Cardiac fibroblast (primary cell): ENCODE measurements around the gene ZNF536.
"Not testable (repeated sequence)": the region's sequence is repeated elsewhere in the genome, so short reads cannot be mapped to it uniquely, and the experiment has no call there.

Experiments
- DNase-seq, 2 donors: peaks; one replicate each; pipeline versions ENCODE4 v3.0.0 to v3.0.0-alpha.2; 2010; ENCODE audit warnings: low read depth in 2 of 2
- H3K4me3 ChIP-seq, 2 donors: replicated peaks in 1 of 2; 1 replicate in 1 of 2; 2 replicates in 1 of 2; pipeline ENCODE4 v1.5.1; 2011; ENCODE audit warnings: low read depth in 2 of 2, low read length in 2 of 2, mild to moderate bottlenecking in 2 of 2, moderate library complexity in 1 of 2
- TF ChIP-seq, protein P1 (sequence below): IDR thresholded peaks from one replicate; pipeline ENCODE4 v1.5.1; 2011; ENCODE audit warnings: low read depth, mild to moderate bottlenecking, low read length, inconsistent platforms

Gene ZNF536

DNA sequence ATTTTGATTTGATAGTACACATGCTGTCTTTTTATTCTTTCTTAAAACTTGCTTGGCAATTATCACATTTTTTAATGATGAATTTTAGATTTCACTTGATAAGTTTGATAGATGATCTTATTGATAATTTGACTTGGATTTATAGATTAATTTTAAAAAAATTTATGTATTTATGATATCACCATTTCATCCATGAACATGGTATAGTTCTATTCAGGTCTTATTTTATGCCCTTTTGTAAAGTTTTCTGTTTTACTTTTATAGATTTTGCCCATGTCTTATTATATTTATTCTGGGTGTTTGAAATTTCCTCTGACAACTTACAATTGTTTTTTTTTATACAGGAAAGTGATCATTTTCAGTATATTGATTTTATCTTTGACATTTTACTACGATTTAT lies 39.5 kb downstream of the ZNF536 start:
- no peak overlapping the region for H3K4me3 ChIP-seq
- TF ChIP-seq, protein P1, sequence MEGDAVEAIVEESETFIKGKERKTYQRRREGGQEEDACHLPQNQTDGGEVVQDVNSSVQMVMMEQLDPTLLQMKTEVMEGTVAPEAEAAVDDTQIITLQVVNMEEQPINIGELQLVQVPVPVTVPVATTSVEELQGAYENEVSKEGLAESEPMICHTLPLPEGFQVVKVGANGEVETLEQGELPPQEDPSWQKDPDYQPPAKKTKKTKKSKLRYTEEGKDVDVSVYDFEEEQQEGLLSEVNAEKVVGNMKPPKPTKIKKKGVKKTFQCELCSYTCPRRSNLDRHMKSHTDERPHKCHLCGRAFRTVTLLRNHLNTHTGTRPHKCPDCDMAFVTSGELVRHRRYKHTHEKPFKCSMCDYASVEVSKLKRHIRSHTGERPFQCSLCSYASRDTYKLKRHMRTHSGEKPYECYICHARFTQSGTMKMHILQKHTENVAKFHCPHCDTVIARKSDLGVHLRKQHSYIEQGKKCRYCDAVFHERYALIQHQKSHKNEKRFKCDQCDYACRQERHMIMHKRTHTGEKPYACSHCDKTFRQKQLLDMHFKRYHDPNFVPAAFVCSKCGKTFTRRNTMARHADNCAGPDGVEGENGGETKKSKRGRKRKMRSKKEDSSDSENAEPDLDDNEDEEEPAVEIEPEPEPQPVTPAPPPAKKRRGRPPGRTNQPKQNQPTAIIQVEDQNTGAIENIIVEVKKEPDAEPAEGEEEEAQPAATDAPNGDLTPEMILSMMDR = no peak
- no peak for DNase-seq

DNA sequence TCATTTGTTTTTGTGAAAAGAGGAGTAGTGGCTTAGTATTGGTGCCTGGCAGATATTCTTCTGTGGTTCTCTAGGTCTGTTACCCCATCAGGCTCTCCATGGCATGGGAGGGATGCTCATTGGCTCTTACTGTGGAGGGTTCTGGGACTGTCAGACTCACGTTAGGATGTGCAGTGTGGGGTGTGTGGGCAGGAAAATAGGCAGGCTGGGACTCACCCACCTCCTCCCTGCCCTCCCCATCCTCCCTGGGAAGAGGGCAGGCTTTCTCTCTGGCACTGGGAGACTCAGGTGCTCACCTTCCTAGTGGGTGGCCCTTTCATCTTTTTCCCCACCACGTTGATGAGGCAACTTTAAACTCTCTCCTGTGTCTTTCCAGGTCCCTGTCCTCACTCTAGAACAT lies 44.2 kb downstream of the ZNF536 start:
- H3K4me3 ChIP-seq = no peak overlapping the region
- TF ChIP-seq, protein P1 = no peak
- no peak for DNase-seq

DNA sequence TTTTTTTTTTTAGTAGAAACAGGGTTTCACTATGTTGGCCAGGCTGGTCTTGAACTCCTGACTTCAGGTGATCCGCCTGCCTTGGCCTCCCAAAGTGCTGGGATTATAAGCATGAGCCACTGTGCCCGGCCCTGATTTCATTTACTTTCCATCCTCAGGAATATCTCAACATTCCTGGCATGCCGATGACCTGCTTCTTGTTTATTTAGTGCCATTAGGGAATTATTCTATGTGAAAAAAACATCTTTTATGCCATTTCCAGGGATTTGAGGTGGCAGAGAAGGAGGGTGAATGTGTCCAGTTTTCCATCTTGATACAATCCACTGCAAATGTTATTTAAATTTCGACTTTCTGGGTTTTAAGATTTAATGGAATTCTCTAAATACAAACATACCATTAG lies 45.0 kb downstream of the ZNF536 start:
- not testable (repeated sequence) for DNase-seq, H3K4me3 ChIP-seq

DNA sequence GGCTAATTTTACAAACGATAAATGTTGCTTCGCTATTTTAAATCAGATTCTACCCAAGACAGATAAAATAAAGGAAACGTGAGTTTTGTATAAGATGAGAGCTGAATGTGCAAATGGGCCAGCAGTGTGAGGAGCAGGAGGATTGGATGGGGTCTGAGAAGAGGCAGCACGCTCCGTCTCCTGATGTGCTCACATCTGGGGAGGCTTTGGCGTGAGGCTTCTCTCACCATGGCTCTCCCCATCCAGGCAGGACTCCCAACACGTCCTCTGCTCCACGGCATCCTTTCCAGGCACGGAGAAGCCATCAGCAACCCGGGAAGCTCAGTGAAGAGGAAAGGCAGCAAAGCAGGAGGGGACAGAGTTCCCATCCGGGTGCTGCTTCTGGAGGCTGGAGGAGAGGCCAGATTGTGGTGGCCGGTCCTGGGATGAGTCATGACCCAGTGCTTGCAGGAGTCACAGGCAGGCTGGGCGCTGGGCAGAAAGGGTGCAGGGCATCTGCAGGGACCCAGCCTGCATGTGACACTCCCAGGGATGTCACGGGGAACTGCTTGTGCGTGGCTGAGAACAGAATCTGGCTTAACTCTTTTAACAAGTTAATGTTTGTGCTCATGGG lies 47.5 kb downstream of the ZNF536 start:
- no peak for DNase-seq
- no peak overlapping the region for H3K4me3 ChIP-seq
- TF ChIP-seq, protein P1 = no peak

DNA sequence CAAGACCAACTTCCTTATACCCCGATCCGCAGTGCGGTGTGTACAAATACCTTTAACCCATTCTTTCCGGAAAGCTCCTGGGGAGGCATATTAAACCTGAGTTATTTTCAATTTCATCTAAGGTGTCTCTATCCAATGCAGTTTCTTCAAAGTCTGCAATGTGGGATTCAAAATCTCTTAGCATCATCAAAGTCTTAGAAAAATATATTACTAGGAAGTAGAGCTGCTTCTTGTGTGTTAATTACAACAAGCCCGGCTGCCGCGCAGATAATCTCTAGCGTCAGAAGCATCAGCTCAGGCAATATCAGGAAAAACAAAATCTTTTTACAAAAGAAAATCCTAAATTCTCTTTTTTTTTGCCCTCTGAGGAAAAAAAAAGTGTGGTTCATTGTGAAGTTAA lies 48.1 kb downstream of the ZNF536 start:
- DNase-seq = no peak
- TF ChIP-seq, protein P1 = no peak
- H3K4me3 ChIP-seq = no peak overlapping the region

DNA sequence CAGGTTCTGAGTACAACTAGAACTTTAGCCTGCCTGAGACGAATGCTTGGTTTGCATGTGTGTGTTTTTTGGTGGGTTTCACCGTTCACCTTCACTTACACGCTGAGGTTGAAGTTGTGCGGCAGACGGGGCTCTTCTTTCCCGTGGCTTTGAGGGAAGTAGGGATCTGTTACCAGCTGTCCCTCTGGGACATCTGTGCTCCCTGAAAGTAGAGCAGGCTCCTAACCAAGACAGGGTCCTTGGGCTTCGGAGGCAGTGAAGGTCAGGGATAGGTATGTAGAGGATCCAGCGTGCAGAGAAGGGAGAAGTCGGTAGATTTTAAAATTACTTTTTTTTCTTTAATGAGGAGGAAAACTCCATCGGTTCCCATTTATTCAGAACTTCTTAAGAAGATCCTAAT lies 48.7 kb downstream of the ZNF536 start:
- no peak overlapping the region for H3K4me3 ChIP-seq
- no peak for DNase-seq
- TF ChIP-seq, protein P1 = no peak

DNA sequence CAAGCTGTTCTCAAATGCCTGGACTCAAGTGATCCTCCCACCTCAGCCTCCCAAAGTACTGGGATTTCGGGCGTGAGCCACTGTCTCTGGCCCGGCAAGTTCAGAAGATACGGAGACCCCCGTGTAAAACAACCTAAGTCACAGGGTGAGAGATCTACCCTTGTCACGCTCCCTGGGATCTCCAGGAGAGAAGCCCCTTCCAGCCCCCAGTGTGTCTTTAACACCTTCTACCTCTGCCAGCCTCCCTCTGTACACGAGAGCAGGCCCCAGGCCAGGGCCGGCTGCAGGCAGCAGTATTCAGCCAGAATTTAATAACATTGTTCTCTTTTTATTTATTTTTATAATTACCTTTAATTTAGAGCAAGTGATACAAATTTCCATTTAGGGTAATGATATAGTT lies 49.4 kb downstream of the ZNF536 start:
- TF ChIP-seq, protein P1 = no peak
- H3K4me3 ChIP-seq = no peak overlapping the region
- DNase-seq = no peak
